Muscle of arm (tissue), 12 donors: ENCODE data around the gene ATG7. TPM values are rescaled to one million over a fixed set of nuclear protein-coding genes. Genes with fewer than 3 reads are reported as not detected.

Experiments used
- DNase-seq: peaks from one replicate; pipeline ENCODE4 v3.0.0-alpha.2; 2013
- polyA plus RNA-seq, 12 donors: library from polyadenylated mRNA; unstranded; fragments of 120-200 nt; gene quantifications; one replicate each; pipeline ENCODE4 v1.2.1, GENCODE V29; 2013; ENCODE audit not compliant: insufficient read length in 12 of 12

ATG7 gene
- polyA plus RNA-seq, 12 donors: 11.9 to 18.8 (median 15.3) TPM; not detected in 1

GRCh38 chr3:11535243-11535960 is 263.2 kb downstream of the ATG7 start:
- DNase-seq: no peak

- DNase-seq: no peak
These were observed 264.1 kb downstream of the ATG7 start for GRCh38 chr3:11536132-11536935.

- DNase-seq: no peak
These were observed 264.9 kb downstream of the ATG7 start for GRCh38 chr3:11536936-11537612.

DNA sequence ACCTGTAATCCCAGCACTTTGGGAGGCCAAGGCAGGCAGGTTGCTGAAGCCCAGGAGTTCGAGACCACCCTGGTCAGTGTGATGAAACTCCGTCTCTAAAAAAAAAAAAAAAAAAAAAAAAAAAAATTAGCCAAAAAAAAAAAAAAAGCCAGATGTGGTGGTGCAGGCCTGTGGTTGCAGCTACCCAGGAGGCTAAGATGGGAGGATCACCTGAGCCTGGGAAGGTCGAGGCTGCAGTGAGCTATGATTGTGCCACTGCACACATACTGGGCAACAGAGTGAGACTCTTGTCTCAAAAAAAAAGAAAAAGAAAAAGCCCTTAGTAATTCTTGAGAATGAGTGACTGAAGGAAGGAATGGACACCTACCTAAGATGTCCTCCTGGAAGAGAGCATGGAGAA is 266.4 kb downstream of the ATG7 start:
- no peak for DNase-seq

- DNase-seq: no peak
These were observed 267.0 kb downstream of the ATG7 start for GRCh38 chr3:11539218-11539617.

GRCh38 chr3:11539677-11540076 is 267.5 kb downstream of the ATG7 start:
- no peak for DNase-seq

- no peak for DNase-seq
These were observed 269.4 kb downstream of the ATG7 start for GRCh38 chr3:11541321-11542303.

DNA sequence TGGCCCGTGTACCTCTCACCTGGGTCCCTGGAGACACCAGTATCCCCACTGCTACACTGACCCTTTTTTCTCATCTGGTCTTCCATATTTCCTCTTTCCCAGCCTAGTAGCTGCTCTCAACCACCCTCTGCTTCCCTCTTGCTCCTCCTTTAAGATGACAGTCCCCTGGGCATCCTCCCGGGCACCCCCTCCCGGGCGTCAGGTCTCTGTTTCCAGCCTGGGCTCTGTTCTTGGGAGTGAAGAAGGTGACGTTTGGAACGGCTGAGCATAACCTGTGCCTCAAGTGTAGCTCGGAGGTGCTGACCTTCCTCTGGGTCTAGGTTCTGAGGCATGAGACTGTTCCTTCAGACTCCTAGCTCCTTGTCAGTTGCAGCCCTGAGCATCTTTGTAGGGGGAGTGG is 270.4 kb downstream of the ATG7 start:
- no peak for DNase-seq

DNA sequence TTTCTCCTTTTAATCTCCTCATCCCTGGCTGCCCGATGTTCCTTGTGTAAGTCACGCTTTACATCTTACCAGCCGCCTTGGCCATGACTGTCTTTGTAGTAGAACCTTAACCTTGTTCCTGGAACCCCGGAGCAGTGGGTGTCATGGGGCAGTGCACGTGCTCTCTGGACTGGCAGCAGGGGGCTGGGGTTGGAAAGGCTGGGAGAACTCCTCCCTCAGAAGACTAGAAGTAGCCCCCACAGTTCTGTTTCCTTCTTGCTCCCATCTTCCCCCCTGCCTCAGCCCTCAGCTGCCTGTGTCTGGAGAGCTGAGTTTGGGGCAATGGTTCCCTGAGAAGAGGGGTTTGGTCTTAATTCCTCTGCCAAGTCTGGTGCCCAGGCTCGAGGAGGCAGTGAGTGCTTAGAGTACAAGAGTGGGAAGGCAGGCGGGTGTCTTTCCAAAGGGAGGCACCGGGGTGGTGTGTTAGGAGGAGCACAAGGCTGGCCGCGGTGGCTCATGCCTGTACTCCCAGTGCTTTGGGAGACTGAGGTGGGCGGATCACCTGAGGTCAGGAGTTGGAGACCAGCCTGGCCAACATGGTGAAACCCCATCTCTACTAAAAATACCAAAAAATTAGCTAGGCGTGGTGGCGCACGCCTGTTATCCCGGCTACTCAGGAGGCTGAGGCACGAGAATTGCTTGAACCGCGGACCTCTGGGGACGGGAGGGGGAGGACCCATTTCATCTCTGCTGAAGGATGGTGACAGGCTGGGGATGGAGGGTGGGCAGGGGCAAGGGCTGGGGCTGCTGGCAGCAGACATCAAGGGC is 271.1 kb downstream of the ATG7 start:
- no peak for DNase-seq

GRCh38 chr3:11543948-11544387 is 271.8 kb downstream of the ATG7 start:
- no peak for DNase-seq

DNA sequence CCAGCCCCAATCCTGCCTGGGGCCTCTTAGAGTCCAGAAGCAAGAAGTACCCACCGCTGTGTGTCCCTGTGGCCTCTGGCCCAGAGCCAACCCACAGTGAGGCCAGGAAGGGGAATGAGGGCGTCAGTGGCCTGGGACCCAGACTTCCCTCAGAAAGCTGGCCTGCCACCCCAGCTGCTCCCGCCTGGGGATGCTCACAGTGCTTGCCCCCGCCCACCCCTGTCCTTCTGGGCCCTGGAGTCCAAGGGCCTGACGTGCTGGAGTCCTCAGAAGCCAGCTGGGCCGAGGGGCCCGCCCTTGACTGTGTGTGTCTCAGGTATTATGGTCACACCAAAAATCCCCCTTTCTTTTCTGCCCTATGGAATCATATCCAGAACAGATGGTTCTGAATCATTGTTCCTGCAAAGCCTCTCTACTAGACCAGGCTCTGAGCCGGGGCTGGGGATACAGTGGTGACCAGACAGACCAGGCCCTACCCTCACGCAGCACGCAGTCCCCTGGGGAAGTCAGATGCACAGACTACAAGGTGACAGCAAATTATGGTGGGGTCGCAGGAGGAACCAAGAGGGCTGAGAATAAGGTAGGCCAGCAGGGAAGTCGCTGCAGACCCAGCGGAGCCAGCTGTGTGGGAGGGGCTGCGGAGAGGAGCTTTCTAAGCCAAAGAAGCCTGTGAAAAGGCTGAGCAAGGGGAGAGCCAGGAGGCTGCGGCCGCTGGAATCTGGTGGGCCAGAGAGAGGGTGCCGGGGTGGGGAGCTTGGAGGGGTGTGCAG is 272.4 kb downstream of the ATG7 start:
- DNase-seq: peak; percentile 63

GRCh38 chr3:11545186-11545851 is 273.1 kb downstream of the ATG7 start:
- no peak for DNase-seq

- DNase-seq: no peak
These were observed 274.6 kb downstream of the ATG7 start for GRCh38 chr3:11546657-11547302.

DNA sequence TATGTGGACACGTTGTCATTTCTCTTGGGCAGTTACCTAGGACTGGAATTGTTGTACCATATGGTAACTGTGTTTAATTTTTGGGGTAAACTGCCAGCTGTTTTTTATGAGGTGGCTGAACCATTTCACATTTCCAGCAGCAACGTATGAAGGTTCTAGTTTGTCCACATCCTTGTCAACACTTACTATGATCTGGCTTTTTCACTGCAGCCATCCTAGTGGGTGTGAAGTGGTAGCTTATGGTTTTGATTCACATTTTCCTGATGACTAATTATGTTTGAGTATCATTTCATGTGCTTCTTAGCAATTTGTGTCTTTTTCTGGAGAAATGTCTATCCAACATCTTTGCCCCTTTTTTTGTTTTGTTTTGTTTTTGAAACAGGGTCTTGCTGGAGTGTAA is 275.3 kb downstream of the ATG7 start:
- DNase-seq: no peak

GRCh38 chr3:11548721-11549131 is 276.5 kb downstream of the ATG7 start:
- DNase-seq: peak; percentile 56

GRCh38 chr3:11549580-11550140 is 277.5 kb downstream of the ATG7 start:
- no peak for DNase-seq

DNA sequence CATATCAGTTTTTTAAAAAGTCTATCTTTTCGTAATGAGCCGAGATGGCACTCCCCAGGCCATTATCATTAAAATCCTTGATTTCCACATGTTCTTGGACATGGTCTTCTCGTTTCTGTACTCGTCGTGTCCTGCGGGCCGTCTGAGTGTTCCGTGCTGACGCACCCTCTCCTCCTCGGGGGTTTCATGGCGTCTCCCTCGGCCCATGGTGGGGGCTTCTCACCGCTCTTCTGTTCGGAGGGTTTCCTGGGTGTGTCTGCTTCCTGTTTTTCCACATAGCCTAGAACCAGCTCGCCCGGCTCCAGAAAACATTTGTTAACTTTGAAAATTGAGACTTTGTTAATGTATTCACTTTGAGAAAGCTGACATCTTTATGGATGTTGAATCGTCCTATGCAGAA is 278.8 kb downstream of the ATG7 start:
- no peak for DNase-seq
